HG02678 (cell line): ENCODE measurements around the gene SOX13.
"Not testable (repeated sequence)": the region's sequence is repeated elsewhere in the genome, so short reads cannot be mapped to it uniquely, and the experiment has no call there.

Source experiments
- ATAC-seq: cut with Tn5 transposase; IDR thresholded peaks from one replicate; pipeline ENCODE4 v1.9.1; 2021; ENCODE audit warnings: mild to moderate bottlenecking, moderate library complexity; ENCODE audit not compliant: unreplicated experiment

Gene SOX13

GRCh38 chr1:204085876-204086275 is 13.0 kb downstream of the SOX13 start:
- no peak for ATAC-seq

GRCh38 chr1:204087181-204087892 is 14.4 kb downstream of the SOX13 start:
- ATAC-seq, result no peak

GRCh38 chr1:204087893-204088528 is 15.1 kb downstream of the SOX13 start:
- ATAC-seq, result no peak

GRCh38 chr1:204088596-204088995 is 15.7 kb downstream of the SOX13 start:
- ATAC-seq, result no peak

- ATAC-seq, result no peak
These were observed 16.3 kb downstream of the SOX13 start for GRCh38 chr1:204089044-204089751.

GRCh38 chr1:204090132-204090531 is 17.2 kb downstream of the SOX13 start:
- not testable (repeated sequence) for ATAC-seq

- no peak for ATAC-seq
These were observed 18.2 kb downstream of the SOX13 start for GRCh38 chr1:204091066-204091465.

- ATAC-seq, result no peak
These were observed 18.9 kb downstream of the SOX13 start for GRCh38 chr1:204091787-204092312.

GRCh38 chr1:204092632-204093420 is 19.9 kb downstream of the SOX13 start:
- ATAC-seq, result no peak

GRCh38 chr1:204093421-204093717 is 20.5 kb downstream of the SOX13 start:
- ATAC-seq, result no peak

GRCh38 chr1:204093781-204094180 is 20.9 kb downstream of the SOX13 start:
- no peak for ATAC-seq

GRCh38 chr1:204094313-204094729 is 21.4 kb downstream of the SOX13 start:
- ATAC-seq, result no peak

GRCh38 chr1:204094856-204095634 is 22.1 kb downstream of the SOX13 start:
- no peak for ATAC-seq

GRCh38 chr1:204096931-204097330 is 24.0 kb downstream of the SOX13 start:
- no peak for ATAC-seq

- ATAC-seq, result no peak
These were observed 25.8 kb downstream of the SOX13 start for GRCh38 chr1:204098683-204099082.

- ATAC-seq, result not testable (repeated sequence)
These were observed 26.8 kb downstream of the SOX13 start for GRCh38 chr1:204099754-204100153.

- no peak for ATAC-seq
These were observed 29.2 kb downstream of the SOX13 start for GRCh38 chr1:204102029-204102611.

- ATAC-seq, result no peak
These were observed 30.0 kb downstream of the SOX13 start for GRCh38 chr1:204102739-204103430.

GRCh38 chr1:204103431-204103741 is 30.5 kb downstream of the SOX13 start:
- ATAC-seq, result no peak
